Astrocyte (in vitro differentiated cells and primary cell): ENCODE measurements around the gene SLC6A3.

Experiments used
- EZH2 ChIP-seq: IDR thresholded peaks from 2 replicates; pipeline ENCODE4 v1.6.1; 2012; ENCODE audit warnings: mild to moderate bottlenecking, low read length, inconsistent platforms; ENCODE audit not compliant: insufficient read depth
- TF ChIP-seq, protein P1 (sequence below): IDR thresholded peaks from 2 replicates; pipeline ENCODE4 v1.5.1; 2011; ENCODE audit warnings: low read depth, mild to moderate bottlenecking, inconsistent platforms, low read length, moderate library complexity; ENCODE audit not compliant: insufficient read depth

- TF ChIP-seq, protein P1, sequence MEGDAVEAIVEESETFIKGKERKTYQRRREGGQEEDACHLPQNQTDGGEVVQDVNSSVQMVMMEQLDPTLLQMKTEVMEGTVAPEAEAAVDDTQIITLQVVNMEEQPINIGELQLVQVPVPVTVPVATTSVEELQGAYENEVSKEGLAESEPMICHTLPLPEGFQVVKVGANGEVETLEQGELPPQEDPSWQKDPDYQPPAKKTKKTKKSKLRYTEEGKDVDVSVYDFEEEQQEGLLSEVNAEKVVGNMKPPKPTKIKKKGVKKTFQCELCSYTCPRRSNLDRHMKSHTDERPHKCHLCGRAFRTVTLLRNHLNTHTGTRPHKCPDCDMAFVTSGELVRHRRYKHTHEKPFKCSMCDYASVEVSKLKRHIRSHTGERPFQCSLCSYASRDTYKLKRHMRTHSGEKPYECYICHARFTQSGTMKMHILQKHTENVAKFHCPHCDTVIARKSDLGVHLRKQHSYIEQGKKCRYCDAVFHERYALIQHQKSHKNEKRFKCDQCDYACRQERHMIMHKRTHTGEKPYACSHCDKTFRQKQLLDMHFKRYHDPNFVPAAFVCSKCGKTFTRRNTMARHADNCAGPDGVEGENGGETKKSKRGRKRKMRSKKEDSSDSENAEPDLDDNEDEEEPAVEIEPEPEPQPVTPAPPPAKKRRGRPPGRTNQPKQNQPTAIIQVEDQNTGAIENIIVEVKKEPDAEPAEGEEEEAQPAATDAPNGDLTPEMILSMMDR, result no peak
- TF ChIP-seq EZH2, result no peak
Observed at GRCh38 chr5:1374030-1374678, 71.1 kb downstream of the SLC6A3 start.
